IPS-18c (cell line): Measurements from ENCODE around the gene DNAH6.
"Not testable (repeated sequence)": the region's sequence is repeated elsewhere in the genome, so short reads cannot be mapped to it uniquely, and the experiment has no call there.

ENCODE experiments used
- H3K4me3 ChIP-seq: 2 replicates; pipeline ENCODE4 v1.7.0; 2013; ENCODE audit warnings: low read depth, mild to moderate bottlenecking, low read length, moderate library complexity; ENCODE audit not compliant: insufficient read depth
- H3K9me3 ChIP-seq: one replicate; pipeline ENCODE4 v1.6.1; 2013; ENCODE audit warnings: mild to moderate bottlenecking, low read length, moderate library complexity; ENCODE audit not compliant: control insufficient read depth, insufficient read depth

The DNAH6 gene

DNA sequence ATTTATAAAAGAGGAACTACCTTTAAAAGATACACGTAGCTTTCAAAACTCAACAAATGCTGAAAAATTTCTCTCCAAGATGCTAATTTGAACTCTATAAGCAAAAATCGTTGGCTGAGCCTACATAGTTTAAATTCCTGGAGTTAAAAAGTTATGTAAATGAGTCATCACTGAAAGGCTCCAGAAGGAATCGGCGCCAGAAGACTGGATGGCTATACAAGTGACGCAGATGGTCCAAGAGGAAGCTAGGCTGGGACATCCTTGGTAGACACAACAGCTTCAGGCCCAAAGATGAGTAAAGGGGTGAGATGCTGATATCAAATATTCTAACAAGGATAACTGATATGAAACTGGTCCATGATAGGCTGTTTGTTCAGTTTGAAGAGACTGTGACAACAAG is 22.8 kb upstream of the DNAH6 start:
- Histone ChIP-seq H3K9me3 (no peaks in the 10 kb centered on the region), H3K4me3 (no peak overlapping the region)

- no peaks in the 10 kb centered on the region for H3K9me3 ChIP-seq
- no peak overlapping the region for H3K4me3 ChIP-seq
Observed at GRCh38 chr2:84494070-84494469, 22.2 kb upstream of the DNAH6 start.

- H3K4me3 ChIP-seq = no peak overlapping the region
- H3K9me3 ChIP-seq = no peaks in the 10 kb centered on the region
Observed at GRCh38 chr2:84495539-84496146, 20.7 kb upstream of the DNAH6 start.

DNA sequence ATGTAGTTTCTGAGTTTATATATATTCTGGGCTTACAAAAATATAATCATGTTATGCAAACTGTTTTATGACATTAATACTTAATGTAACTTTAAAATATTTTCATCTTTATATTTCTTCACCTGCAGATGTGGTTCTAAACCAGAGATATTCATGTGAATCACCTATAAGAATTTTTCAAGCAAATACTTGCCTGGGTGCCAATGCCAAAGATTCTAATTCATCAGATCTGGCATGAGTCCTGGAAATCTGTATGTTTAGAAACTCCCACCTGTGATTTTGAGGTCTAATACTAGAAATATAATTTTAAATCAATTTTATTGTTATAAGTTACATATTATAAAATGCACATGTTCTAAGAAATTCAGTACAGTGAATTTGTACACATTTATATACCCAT is 19.9 kb upstream of the DNAH6 start:
- H3K9me3 ChIP-seq = no peaks in the 10 kb centered on the region
- H3K4me3 ChIP-seq = no peak overlapping the region

- H3K9me3 ChIP-seq = no peaks in the 10 kb centered on the region
- no peak overlapping the region for H3K4me3 ChIP-seq
Observed at GRCh38 chr2:84497285-84497684, 19.0 kb upstream of the DNAH6 start.

DNA sequence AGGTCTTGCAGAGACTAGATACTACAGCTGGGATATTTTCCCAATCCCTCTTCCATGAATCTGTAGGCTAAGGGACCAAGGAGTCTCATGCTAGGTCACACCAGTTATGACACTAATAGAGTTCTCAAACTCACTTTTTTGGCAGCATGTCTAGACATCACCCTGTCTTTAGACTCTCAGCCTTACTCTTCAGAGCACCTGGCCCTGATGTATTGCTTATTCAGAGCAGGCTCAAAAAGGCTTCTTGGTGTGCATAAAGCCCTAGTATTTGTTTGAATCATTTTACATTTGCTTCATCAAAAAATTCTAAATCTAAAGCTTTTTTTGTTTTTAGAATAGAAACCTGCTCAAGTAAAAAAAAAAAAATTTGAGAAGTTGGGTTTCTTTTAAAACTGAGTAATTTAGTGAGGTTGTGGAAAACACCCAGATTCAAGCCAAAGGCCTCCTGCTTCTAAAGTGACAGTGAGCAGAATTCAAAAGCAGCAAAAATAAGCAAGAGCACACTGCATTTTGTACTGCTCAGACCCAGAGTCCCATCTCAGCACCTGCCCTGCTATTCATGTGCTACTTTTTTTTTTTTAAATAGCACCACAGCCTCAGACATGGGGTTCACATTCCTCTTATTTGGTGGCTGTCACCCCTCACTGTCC is 18.0 kb upstream of the DNAH6 start:
- no peaks in the 10 kb centered on the region for H3K9me3 ChIP-seq
- H3K4me3 ChIP-seq = no peak overlapping the region

DNA sequence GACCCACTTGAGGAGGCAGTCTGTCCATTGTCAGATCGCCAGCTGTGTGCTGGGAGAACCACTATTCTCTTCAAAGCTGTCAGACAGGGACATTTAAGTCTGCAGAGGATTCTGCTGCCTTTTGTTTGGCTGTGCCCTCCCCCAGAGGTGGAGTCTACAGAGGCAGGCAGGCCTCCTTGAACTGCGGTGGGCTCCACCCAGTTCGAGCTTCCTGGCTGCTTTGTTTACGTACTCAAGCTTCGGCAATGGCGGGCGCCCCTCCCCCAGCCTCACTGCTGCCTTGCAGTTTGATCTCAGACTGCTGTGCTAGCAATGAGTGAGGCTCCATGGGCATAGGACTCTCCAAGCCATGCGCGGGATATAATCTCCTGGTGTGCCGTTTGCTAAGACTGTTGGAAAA is 5.3 kb upstream of the DNAH6 start:
- H3K4me3 ChIP-seq, H3K9me3 ChIP-seq: not testable (repeated sequence)

GRCh38 chr2:84515788-84516187 is 510 bp upstream of the DNAH6 start:
- H3K4me3 ChIP-seq = no peak overlapping the region

DNA sequence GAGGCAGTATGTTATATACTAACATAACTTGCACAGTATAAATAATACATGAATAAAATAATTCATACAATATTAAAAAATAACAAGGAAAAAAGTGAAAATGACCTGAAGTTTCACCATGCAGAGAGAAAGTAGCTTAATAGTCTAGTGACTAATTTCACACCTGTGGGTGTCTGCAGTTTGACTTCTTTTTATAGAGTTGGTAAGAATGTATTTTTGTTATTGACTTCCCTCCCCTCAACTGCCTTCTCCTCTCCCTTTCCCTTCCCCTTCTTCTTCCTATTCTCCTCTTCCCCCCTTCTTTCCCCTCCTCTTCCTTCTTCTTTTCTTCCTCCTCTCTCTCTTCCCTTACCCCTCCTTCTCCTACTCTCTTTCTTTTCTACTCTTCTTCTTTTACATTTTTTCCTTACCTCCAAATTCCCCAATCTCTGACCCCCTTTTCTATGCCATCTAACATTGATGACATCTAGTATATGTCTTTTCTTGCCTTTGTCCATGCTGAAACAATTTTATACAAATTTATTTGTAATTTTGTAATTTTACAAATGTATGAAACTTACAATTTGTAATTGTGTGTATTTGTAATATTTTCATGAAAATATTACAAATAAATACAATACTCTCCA is 3.1 kb downstream of the DNAH6 start:
- no peak overlapping the region for H3K4me3 ChIP-seq
- H3K9me3 ChIP-seq = no peaks in the 10 kb centered on the region

More at GRCh38 chr2:84515788-84516187, 510 bp upstream of the DNAH6 start:
- no peaks in the 10 kb centered on the region for H3K9me3 ChIP-seq

- no peak overlapping the region for H3K4me3 ChIP-seq
- H3K9me3 ChIP-seq = no peaks in the 10 kb centered on the region
Observed at GRCh38 chr2:84526562-84526961, 10.3 kb downstream of the DNAH6 start.

DNA sequence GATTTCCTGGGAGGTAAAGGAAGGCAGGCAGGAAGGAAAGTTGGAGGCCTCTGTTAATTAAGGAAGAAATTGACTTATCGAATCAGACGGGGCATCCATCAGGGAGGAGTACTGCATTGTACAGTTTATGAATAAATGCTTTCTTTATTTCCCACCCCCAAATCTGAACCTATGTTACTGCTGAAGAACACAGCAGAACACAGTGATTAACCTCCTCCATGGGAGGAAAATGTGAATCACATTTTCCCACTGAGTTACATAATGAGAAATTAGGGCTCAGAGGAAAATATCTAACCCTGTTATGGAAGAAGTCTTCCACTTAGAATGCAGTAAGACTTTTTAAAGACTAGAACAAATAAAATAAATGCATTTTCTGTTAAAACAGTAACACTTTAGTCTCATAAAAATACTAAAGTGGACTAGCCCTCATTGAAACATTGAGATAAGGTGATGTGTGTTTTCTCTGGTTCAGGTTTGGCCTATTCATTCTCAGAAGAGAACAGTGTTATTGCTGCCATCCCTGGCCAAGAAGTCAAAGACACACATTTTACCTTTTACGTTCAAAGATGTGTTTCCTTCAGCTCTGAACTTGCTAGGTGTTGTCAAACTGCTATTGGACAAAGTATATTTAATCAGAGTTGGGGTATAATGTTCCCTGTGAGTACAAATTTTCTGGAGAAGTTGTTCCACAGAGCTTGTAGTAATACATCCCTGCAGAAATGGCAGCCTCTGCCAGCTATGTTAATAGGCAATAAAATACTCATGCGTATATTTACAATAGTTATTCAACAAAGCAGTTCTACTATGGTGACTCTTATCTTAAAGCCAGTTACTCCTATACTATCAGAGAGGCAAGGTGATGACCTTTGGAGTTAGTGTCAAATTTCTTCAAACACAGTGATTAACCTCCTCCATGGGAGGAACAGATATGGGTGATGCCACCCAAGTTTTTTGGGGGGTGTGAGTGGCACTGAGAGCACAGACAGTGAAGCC is 11.1 kb downstream of the DNAH6 start:
- H3K9me3 ChIP-seq = no peaks in the 10 kb centered on the region
- H3K4me3 ChIP-seq = no peak overlapping the region

- Histone ChIP-seq H3K9me3 (no peaks in the 10 kb centered on the region), H3K4me3 (no peak overlapping the region)
Observed at GRCh38 chr2:84532291-84532690, 16.0 kb downstream of the DNAH6 start.

- H3K9me3 ChIP-seq = no peaks in the 10 kb centered on the region
- no peak overlapping the region for H3K4me3 ChIP-seq
Observed at GRCh38 chr2:84534225-84534624, 17.9 kb downstream of the DNAH6 start.

DNA sequence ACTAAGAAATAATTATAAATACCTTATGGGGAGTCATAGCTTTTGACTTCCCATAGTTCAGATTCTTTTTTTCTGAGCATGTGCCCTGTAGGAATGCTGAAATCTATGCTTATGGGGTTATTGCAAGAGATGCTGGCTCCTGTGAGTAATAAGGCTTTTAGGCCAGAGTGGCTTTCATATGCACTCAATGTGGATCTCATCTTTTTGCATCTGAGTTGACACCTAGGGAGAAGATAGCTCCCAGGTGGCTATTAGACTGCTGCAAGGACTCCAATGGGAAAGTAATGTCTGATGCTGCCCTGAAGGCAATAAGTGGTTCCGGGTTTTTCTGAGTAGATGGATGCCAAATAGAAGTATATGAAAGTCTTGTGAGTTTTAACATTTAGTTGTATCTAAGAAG is 21.0 kb downstream of the DNAH6 start:
- no peaks in the 10 kb centered on the region for H3K9me3 ChIP-seq
- H3K4me3 ChIP-seq = no peak overlapping the region

DNA sequence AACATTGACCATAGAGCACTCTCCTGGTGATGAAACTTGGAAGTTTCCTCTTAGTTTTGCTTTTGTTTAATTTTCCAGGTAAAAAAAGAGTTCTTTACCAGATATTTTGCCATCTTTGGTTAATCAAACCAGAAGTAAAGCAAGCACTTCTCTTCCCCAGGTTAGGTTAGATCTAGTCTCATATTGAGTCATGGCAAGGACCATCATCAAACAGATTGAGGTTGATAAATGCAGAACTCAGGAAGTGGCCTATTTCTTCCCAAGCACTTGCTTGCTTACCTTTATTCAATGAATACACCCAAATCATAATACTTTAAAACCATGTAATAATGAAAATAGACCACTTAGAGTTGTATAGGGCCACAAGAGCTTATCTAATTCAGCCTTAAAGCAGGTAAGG is 23.4 kb downstream of the DNAH6 start:
- H3K9me3 ChIP-seq = no peaks in the 10 kb centered on the region
- no peak overlapping the region for H3K4me3 ChIP-seq

DNA sequence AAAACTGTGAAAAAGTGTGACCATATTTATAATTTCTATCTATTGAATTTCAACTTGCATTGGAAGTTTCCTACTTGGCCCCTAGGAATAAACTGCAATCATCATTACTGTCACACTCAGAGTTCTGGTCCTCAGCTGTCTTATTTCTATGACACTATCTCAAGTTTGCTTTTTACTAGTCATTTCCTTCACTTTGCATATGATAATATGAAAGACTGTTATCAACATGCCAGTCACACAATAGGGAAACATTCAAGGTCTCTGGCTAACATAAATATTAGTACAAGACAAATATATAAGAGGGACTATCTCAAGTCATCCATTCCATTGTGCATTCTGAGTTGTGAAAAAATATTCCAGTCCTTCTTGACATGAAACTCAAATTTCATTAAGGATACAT is 28.7 kb downstream of the DNAH6 start:
- no peaks in the 10 kb centered on the region for H3K9me3 ChIP-seq
- no peak overlapping the region for H3K4me3 ChIP-seq

GRCh38 chr2:84546551-84546950 is 30.3 kb downstream of the DNAH6 start:
- no peak overlapping the region for H3K4me3 ChIP-seq
- H3K9me3 ChIP-seq = no peaks in the 10 kb centered on the region

DNA sequence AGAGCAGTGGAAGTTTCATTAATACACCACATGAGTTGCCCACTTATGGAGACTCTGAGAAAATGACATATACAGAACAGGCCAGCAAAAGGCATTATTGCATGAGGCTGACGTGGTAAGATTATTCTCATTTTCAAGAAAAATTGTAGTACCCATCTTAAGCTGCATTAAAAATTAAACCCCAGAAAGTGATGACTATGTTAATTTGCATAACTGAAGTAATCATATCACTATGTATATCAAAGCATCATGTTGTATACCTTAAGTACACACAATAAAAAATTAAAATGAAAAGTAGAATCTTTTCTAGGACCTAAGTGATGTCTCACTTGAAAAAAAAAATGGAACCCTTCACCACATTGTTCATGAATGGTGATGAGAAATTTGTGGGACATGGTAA is 32.0 kb downstream of the DNAH6 start:
- H3K9me3 ChIP-seq = no peaks in the 10 kb centered on the region
- no peak overlapping the region for H3K4me3 ChIP-seq
